Glutamatergic neuron (in vitro differentiated cells): ENCODE data around the gene ZBED1. TPM values are rescaled to one million over a fixed set of nuclear protein-coding genes. Genes with fewer than 3 reads are reported as not detected.

Experiments
- DNase-seq: peaks from one replicate; pipeline ENCODE4 v3.0.0; 2022
- H3K27ac Mint-ChIP-seq: one replicate; pipeline ENCODE4 v1.8.0; 2020; ENCODE audit warnings: mild to moderate bottlenecking, mixed read lengths, inconsistent platforms; ENCODE audit not compliant: unreplicated experiment
- H3K27me3 Mint-ChIP-seq: one replicate; pipeline ENCODE4 v1.8.0; 2020; ENCODE audit warnings: mild to moderate bottlenecking, moderate library complexity, mixed read lengths, inconsistent platforms; ENCODE audit not compliant: unreplicated experiment
- H3K36me3 Mint-ChIP-seq: one replicate; pipeline ENCODE4 v1.8.0; 2020; ENCODE audit warnings: mild to moderate bottlenecking, mixed read lengths, inconsistent platforms; ENCODE audit not compliant: unreplicated experiment
- H3K4me1 Mint-ChIP-seq: one replicate; pipeline ENCODE4 v1.8.0; 2020; ENCODE audit warnings: mild to moderate bottlenecking, low read depth, mixed read lengths, inconsistent platforms; ENCODE audit not compliant: unreplicated experiment
- H3K4me3 Mint-ChIP-seq: one replicate; pipeline ENCODE4 v1.8.0; 2020; ENCODE audit warnings: mild to moderate bottlenecking, mixed read lengths, inconsistent platforms; ENCODE audit not compliant: unreplicated experiment
- H3K9me3 Mint-ChIP-seq: one replicate; pipeline ENCODE4 v1.8.0; 2020; ENCODE audit warnings: mild to moderate bottlenecking, moderate library complexity, mixed read lengths, inconsistent platforms; ENCODE audit not compliant: unreplicated experiment
- long read RNA-seq: library from polyadenylated mRNA; unstranded; transcript quantifications from one replicate; pipeline ENCODE4 v2.0.0, GENCODE V29; 2020; ENCODE audit not compliant: unreplicated experiment
- total RNA-seq: library from RNA; stranded (reverse); fragmentation: NEBNext Ultra II Directional; extraction: Animal tissue kit (Norgen Biotek cat#: 25700); gene quantifications from one replicate; pipeline ENCODE4 v1.2.1, GENCODE V29; 2021; ENCODE audit not compliant: unreplicated experiment
- TF ChIP-seq, protein P1 (sequence below): fragments of 200-600 bp; sonication (generic); IDR thresholded peaks from one replicate; pipeline ENCODE4 v1.5.0; 2021; ENCODE audit not compliant: partially characterized antibody, unreplicated experiment

The ZBED1 gene
- total RNA-seq = 45.4 TPM
- long read RNA-seq, full-length matches to known transcripts = 7 of 11 reads
- long read RNA-seq, partial matches to known transcripts = 0 of 11 reads
- long read RNA-seq, other reads (novel, unspliced or antisense) = 4 of 11 reads

DNA sequence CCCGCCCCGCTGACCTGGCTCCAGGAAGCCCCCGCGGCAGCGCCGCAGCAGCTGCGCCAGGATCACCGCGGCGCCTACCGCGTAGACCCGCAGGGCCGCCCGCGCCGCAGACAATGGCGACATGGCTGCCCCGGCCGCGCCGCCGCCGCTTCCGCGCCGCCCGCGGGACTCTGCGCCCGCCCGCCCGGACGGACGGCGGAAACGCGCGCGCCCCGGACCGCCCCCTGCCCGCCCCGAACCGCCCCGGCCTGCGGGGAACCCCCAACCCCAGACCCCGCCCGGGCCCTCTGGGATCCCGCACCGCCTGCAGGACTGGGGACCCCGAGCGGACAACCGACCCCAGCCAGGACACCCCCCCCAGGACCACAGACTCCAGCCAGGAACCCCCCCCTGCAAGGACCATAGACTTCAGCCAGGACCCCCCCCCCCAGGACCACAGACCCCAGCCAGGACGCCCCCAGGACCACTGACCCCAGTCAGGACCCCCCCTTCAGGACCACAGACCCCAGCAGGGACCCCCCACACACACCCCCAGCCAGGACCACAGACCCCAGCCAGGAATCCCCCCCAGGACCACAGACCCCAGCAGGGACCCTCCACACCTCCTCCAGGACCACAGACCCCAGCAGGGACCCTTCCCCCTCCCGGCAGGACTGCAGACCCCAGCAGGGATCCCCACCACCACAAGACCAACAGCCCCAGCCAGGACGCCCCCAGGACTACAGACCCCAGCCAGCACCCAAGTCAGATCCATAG, at the start of gene ZBED1, which contains the start of gene DHRSX:
Gene ZBED1, minus strand, starts transcription at position 174 of the 756 bp plus-strand sequence. CDS start 10,257 bp downstream, outside the sequence.
Gene DHRSX, minus strand, starts transcription at position 174 of the 756 bp plus-strand sequence. Its CDS starts 51 bp downstream, at position 123.
- TF ChIP-seq, protein P1, sequence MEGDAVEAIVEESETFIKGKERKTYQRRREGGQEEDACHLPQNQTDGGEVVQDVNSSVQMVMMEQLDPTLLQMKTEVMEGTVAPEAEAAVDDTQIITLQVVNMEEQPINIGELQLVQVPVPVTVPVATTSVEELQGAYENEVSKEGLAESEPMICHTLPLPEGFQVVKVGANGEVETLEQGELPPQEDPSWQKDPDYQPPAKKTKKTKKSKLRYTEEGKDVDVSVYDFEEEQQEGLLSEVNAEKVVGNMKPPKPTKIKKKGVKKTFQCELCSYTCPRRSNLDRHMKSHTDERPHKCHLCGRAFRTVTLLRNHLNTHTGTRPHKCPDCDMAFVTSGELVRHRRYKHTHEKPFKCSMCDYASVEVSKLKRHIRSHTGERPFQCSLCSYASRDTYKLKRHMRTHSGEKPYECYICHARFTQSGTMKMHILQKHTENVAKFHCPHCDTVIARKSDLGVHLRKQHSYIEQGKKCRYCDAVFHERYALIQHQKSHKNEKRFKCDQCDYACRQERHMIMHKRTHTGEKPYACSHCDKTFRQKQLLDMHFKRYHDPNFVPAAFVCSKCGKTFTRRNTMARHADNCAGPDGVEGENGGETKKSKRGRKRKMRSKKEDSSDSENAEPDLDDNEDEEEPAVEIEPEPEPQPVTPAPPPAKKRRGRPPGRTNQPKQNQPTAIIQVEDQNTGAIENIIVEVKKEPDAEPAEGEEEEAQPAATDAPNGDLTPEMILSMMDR = no peak
- Mint-ChIP-seq H3K36me3 (no peaks in the 10 kb centered on the region), H3K9me3 (peaks cover 8% of the 10 kb centered on the region), H3K27ac (peak within 1 kb of the TSS; percentile 95), H3K27me3 (peaks cover 11% of the 10 kb centered on the region), H3K4me1 (peaks cover 9% of the 10 kb centered on the region), H3K4me3 (peak within 1 kb of the TSS; percentile 88)
- DNase-seq = peak; percentile 31

DNA sequence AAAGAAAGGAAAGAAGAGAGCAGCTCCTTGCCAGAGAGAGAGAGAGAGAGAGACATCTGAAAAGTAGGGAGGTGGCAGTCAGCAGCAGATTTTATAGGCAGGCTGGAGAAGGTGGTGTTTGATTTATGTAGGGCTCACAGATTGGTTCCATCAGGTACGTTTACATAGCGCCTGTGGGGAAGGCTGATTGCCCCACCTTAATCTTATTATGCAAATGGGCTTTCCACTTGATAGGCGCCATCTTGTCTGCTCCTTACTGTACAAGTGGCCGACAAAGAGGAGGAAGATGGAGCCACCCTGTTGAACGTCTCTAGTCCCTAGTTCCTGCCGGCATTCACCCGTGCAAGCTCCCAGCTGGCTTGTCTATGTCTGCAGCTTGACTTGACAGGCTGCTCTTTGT, 49.1 kb upstream of the ZBED1 start:
- TF ChIP-seq, protein P1 = no peak
- Mint-ChIP-seq H3K9me3 (peaks cover 2% of the 10 kb centered on the region), H3K36me3 (peaks cover 8% of the 10 kb centered on the region), H3K27ac (no peak overlapping the region), H3K4me1 (peaks cover 11% of the 10 kb centered on the region), H3K4me3 (no peak overlapping the region), H3K27me3 (no peaks in the 10 kb centered on the region)
- no peak for DNase-seq

DNA sequence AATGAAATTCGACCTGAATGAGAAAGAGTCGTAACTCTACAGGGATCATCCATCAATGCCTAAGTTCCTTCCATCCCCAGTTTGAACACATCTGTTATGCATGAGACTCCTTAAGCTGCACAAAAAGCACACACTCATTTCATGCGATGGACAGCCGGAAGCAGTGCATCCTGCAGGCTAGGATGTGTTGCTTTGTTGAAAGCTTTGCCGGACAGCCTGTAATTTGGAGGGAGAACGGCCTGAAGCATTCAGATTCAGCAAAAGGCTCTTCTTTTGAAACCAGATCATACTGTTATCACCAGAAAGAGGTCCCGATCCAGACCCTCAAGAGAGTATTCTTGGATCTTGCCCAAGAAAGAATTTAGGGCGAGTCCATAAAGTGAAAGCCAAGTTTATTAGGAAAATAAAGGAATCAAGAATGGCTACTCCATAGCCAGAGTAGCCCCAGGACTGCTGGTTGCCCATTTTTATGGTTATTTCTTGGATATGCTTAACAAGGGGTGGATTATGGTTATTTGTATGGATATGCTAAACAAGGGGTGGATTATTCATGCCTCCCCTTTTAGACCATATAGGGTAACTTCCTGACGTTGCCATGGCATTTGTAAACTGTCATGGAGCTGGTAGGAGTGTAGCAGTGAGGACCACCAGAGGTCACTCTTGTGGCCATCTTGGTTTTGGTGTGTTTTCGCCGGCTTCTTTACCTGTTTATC, 48.1 kb upstream of the ZBED1 start:
- Mint-ChIP-seq H3K4me1 (peaks cover 11% of the 10 kb centered on the region), H3K4me3 (no peak overlapping the region), H3K27ac (no peak overlapping the region), H3K9me3 (peaks cover 2% of the 10 kb centered on the region), H3K27me3 (no peaks in the 10 kb centered on the region), H3K36me3 (peaks cover 8% of the 10 kb centered on the region)
- no peak for DNase-seq
- TF ChIP-seq, protein P1 = no peak

DNA sequence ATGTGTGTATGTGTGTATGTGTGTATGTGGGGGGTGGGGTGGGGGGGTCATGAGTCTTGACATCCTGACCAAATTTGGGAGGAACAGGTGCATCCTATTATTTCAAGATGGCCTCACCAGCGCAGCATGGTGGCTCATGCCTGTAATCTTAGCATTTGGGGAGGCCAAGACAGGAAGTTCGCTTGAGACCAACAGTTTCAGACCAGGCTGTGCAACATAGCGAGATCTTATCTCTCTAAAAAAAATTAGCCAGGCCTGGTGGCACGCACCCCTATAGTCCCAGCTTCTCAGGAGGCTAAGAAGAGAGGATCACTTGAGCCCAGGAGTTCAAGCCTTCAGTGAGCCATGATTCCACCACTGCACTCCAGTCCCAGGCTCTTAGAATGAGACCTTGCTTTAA, 47.0 kb upstream of the ZBED1 start:
- Mint-ChIP-seq H3K9me3 (peaks cover 2% of the 10 kb centered on the region), H3K4me3 (no peak overlapping the region), H3K36me3 (peaks cover 8% of the 10 kb centered on the region), H3K27me3 (no peaks in the 10 kb centered on the region), H3K4me1 (peaks cover 11% of the 10 kb centered on the region), H3K27ac (no peak overlapping the region)
- DNase-seq = no peak
- TF ChIP-seq, protein P1 = no peak

DNA sequence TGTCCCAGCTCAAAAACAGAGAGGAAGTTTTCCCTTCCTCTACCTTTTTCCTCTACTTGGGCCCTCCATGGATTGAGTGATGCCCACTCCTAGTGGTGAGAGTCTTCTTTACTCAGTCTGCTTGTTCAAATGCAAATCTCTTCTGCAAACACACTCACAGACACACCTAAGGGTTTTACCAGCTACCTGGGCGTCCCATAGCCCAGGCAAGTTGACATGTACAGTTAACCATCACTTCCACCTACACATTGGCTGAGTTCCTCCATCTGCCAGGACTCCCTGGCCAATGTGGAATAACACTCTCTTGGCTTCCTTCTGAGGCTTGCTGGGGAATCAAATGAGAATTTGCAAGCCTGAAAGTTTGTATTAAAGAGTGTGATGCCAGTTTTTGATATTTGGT, 45.7 kb upstream of the ZBED1 start:
- H3K36me3 Mint-ChIP-seq = peaks cover 8% of the 10 kb centered on the region
- TF ChIP-seq, protein P1 = no peak
- H3K27ac Mint-ChIP-seq = no peak overlapping the region
- H3K27me3 Mint-ChIP-seq = no peaks in the 10 kb centered on the region
- peaks cover 2% of the 10 kb centered on the region for H3K9me3 Mint-ChIP-seq
- peaks cover 11% of the 10 kb centered on the region for H3K4me1 Mint-ChIP-seq
- H3K4me3 Mint-ChIP-seq = no peak overlapping the region
- DNase-seq = no peak
